Measurements from ENCODE around the gene PTPN7.

Gene PTPN7

DNA sequence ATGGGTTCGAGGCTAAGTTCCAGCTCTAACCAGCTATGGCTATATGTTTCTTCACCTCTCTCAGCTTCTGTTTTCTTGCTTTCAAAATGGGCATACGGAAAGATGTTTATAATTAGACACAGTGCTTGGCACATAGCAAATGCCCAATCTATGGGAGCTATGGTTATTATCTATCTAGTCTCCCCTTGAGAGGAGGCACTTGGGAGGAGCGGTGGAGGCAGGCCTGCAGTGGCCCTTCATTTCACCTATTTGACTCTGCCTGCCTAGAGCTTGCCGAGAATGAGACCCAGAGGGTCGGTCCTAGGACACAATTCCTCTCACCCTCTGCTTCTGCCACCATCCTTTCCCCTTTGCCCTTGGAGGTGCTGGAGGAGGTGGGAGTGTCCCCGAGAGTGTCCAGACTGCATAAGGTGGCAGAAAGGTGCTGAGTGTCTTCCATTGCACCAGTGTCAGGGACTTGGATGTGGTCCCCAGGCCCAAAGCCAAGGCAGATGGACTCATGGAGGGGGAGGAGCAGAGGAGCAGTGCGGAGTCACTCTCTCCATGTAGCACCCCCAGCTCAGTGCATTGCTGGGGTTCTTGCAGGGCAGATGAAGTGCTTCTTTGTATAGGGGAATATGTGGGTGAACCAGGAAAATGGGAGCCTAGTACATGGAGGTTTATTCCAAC, 42.2 kb upstream of the PTPN7 start:
- TF ChIP-seq, protein P1, sequence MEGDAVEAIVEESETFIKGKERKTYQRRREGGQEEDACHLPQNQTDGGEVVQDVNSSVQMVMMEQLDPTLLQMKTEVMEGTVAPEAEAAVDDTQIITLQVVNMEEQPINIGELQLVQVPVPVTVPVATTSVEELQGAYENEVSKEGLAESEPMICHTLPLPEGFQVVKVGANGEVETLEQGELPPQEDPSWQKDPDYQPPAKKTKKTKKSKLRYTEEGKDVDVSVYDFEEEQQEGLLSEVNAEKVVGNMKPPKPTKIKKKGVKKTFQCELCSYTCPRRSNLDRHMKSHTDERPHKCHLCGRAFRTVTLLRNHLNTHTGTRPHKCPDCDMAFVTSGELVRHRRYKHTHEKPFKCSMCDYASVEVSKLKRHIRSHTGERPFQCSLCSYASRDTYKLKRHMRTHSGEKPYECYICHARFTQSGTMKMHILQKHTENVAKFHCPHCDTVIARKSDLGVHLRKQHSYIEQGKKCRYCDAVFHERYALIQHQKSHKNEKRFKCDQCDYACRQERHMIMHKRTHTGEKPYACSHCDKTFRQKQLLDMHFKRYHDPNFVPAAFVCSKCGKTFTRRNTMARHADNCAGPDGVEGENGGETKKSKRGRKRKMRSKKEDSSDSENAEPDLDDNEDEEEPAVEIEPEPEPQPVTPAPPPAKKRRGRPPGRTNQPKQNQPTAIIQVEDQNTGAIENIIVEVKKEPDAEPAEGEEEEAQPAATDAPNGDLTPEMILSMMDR (conservative IDR thresholded peaks at IDR 0.05; ENCODE audit: low read length), result no peak

DNA sequence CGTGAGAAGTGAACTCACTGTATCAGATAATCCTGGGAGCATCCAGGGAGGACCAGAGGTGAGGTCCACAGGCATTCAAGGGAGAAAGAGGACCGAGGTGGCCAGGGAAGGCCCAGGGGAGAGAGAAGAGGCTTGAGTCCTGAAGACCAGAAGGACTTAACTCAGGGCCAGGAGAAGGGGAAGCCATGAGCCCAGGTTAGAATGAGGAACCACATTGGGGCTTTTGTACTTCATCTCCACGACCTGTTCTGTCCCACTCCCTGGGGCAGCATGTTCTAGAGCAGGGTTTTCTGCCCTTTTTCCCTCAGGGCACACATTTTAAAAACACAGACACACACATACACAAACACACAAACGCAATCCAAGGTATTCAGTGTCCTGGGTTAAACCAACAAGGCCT, 41.6 kb upstream of the PTPN7 start:
- TF ChIP-seq, protein P1 (conservative IDR thresholded peaks at IDR 0.05; ENCODE audit: low read length), result no peak
- DNase-seq (ENCODE audit: low read depth), result no peak
- no peak overlapping the region for H3K4me3 ChIP-seq (ENCODE audit: low read length)

More for the DNA sequence above, 42.2 kb upstream of the PTPN7 start:
- DNase-seq (ENCODE audit: low read depth), result no peak
- no peak overlapping the region for H3K4me3 ChIP-seq (ENCODE audit: low read length)

- DNase-seq (ENCODE audit: low read depth), result no peak
- no peak overlapping the region for H3K4me3 ChIP-seq (ENCODE audit: low read length)
- TF ChIP-seq, protein P1 (conservative IDR thresholded peaks at IDR 0.05; ENCODE audit: low read length), result no peak
Measured at GRCh38 chr1:202201266-202201665, 40.9 kb upstream of the PTPN7 start.

- TF ChIP-seq, protein P1 (conservative IDR thresholded peaks at IDR 0.05; ENCODE audit: low read length), result no peak
- no peak for DNase-seq (ENCODE audit: low read depth)
- no peak overlapping the region for H3K4me3 ChIP-seq (ENCODE audit: low read length)
Measured at GRCh38 chr1:202200669-202201068, 40.3 kb upstream of the PTPN7 start.

- no peak overlapping the region for H3K4me3 ChIP-seq (ENCODE audit: low read length)
- TF ChIP-seq, protein P1 (conservative IDR thresholded peaks at IDR 0.05; ENCODE audit: low read length), result no peak
Measured at GRCh38 chr1:202200112-202200548, 39.7 kb upstream of the PTPN7 start.

DNA sequence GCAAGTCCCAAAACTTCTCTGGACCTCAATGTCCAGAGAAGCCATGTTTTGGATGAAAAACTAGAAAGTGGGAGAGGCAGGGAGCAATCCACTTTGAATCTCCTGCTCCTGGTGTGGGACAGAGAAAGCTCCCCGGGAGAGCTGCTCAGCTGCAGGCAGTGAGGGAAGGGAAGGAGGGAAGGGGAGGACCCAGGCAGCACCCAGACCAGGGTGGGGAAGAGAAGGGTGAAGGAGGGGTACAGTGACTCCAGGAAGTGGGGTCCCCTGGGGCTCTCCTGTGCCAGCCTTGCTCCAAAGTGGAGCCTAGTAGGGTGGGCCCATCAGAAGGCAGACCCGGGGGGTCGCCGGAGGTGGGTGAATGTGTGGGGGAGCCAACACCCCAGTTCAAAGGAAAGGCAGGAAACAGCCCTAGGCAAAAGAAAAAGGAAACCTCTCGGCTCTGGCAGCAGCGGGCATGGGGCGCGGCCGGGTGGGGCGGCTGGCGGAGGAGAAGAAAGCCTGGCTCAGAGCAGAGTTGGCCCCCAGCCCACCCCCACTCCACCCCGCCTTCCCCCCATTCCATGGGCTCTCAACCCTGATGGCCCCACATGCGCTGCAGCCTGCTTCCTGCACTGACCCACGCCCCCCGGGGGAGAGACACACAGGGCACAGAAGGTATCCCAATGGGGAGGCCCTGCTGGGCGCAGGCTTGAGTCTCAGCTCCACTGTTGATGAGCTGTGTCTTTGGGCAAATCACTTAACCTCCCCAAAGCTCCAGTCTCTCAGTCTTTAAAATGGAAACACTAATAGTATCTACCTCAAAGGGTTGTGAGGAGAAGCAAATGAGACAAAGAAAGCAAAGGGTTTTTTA, 38.9 kb upstream of the PTPN7 start:
- TF ChIP-seq, protein P1 (conservative IDR thresholded peaks at IDR 0.05; ENCODE audit: low read length), result no peak
- H3K4me3 ChIP-seq (ENCODE audit: low read length), result no peak overlapping the region
- no peak for DNase-seq (ENCODE audit: low read depth)

More at GRCh38 chr1:202200112-202200548, 39.7 kb upstream of the PTPN7 start:
- no peak for DNase-seq (ENCODE audit: low read depth)

GRCh38 chr1:202198366-202198724, 37.9 kb upstream of the PTPN7 start:
- TF ChIP-seq, protein P1 (conservative IDR thresholded peaks at IDR 0.05; ENCODE audit: low read length), result no peak
- H3K4me3 ChIP-seq (ENCODE audit: low read length), result no peak overlapping the region
- DNase-seq (ENCODE audit: low read depth), result no peak
